ENCODE data around the gene MAPKAPK2. TPM values are rescaled to one million over a fixed set of nuclear protein-coding genes. Genes with fewer than 3 reads are reported as not detected.

Gene MAPKAPK2
- polyA plus RNA-seq, 1 of the 3 experiments (the other 2 are of a cell fraction), result 46.8 TPM

DNA sequence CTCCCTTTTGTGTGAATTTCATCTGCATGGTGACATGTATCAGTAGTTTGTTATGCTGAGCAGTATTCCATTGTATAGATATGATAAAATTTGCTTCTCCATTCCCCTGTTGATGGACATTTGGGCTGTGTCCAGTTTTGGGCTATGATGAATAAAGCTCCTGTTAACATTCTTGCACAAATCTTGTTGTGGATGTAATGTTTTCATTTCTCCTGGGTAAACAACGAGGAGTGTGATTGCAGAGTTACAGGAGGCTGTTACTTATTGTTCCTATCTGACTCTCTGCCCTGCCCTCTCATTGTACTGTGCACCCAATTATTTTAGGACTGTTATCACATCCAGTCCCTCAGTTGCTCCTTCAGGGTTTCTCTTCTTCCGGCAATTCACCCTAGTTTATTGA is 24.2 kb downstream of the MAPKAPK2 start:
- H3K4me1 ChIP-seq (ENCODE audit: control insufficient read depth in 1 of 2, insufficient read depth in 2 of 2, low read depth in 1 of 2, low read length in 1 of 2), result peaks cover 25 to 29% of the 10 kb centered on the region in 2 experiments; a peak in 2 of 4 replicates
- DNase-seq, result no peak
- H3K9me3 ChIP-seq, result no peaks in the 10 kb centered on the region
- ChIA-PET CTCF (interaction anchor here (0.8 to 2.5 kb wide), 4 partner anchors 18 to 203 kb away, joined by 3 to 7 read pairs (median 4); no protein-coding TSS in a partner anchor), POLR2A (no interaction called here)
- 68% methylated on average over 2 of the region's 2 CpGs for WGBS (ENCODE audit: low lambda C conversion rate)
- TF ChIP-seq EZH2phosphoT487 (IDR thresholded peaks at IDR 0.05; ENCODE audit: borderline replicate concordance, low read depth) (no peak), EP300 (IDR thresholded peaks at IDR 0.05; ENCODE audit: borderline replicate concordance in 1 of 2, low read depth in 1 of 2, low read length in 1 of 2) (no peak), RCOR1 (IDR thresholded peaks at IDR 0.05; ENCODE audit: low read length) (no peak), RXRA (IDR thresholded peaks at IDR 0.05; ENCODE audit: borderline replicate concordance, low read depth) (no peak), TAF1 (IDR thresholded peaks at IDR 0.05; ENCODE audit: borderline replicate concordance, low read depth, low read length) (no peak), RAD21 (IDR thresholded peaks at IDR 0.05; ENCODE audit: low read length) (no peak), MXI1 (IDR thresholded peaks at IDR 0.05; ENCODE audit: low read depth, low read length) (no peak), TCF12 (IDR thresholded peaks at IDR 0.05) (no peak), JUND (IDR thresholded peaks at IDR 0.05) (no peak)
- TF ChIP-seq, protein P1, sequence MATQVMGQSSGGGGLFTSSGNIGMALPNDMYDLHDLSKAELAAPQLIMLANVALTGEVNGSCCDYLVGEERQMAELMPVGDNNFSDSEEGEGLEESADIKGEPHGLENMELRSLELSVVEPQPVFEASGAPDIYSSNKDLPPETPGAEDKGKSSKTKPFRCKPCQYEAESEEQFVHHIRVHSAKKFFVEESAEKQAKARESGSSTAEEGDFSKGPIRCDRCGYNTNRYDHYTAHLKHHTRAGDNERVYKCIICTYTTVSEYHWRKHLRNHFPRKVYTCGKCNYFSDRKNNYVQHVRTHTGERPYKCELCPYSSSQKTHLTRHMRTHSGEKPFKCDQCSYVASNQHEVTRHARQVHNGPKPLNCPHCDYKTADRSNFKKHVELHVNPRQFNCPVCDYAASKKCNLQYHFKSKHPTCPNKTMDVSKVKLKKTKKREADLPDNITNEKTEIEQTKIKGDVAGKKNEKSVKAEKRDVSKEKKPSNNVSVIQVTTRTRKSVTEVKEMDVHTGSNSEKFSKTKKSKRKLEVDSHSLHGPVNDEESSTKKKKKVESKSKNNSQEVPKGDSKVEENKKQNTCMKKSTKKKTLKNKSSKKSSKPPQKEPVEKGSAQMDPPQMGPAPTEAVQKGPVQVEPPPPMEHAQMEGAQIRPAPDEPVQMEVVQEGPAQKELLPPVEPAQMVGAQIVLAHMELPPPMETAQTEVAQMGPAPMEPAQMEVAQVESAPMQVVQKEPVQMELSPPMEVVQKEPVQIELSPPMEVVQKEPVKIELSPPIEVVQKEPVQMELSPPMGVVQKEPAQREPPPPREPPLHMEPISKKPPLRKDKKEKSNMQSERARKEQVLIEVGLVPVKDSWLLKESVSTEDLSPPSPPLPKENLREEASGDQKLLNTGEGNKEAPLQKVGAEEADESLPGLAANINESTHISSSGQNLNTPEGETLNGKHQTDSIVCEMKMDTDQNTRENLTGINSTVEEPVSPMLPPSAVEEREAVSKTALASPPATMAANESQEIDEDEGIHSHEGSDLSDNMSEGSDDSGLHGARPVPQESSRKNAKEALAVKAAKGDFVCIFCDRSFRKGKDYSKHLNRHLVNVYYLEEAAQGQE (IDR thresholded peaks at IDR 0.05; ENCODE audit: low read depth, low read length), result no peak
- no peaks in the 10 kb centered on the region for H3F3A ChIP-seq (replicated peaks; ENCODE audit: insufficient read depth)
- no peak overlapping the region for H3K4me2 ChIP-seq
- no peak overlapping the region for H3K27ac ChIP-seq (ENCODE audit: low read depth in 2 of 2, low read length in 1 of 2)
- no peaks in the 10 kb centered on the region for H3K27me3 ChIP-seq (ENCODE audit: insufficient read depth)
- no peaks in the 10 kb centered on the region for H3K36me3 ChIP-seq (replicated peaks in 1 of 2; ENCODE audit: control insufficient read depth in 1 of 2, insufficient read depth in 2 of 2, low read length in 1 of 2)
- no peak overlapping the region for H2AFZ ChIP-seq (ENCODE audit: low read depth)
- H3K9ac ChIP-seq, result no peak overlapping the region
- H3K79me2 ChIP-seq (ENCODE audit: insufficient read depth), result peaks cover 99% of the 10 kb centered on the region
- H3K4me3 ChIP-seq (ENCODE audit: low read depth in 2 of 2, low read length in 1 of 2), result no peak overlapping the region
- no peaks in the 10 kb centered on the region for H3K9me2 ChIP-seq
- H4K20me1 ChIP-seq (ENCODE audit: insufficient read depth), result peaks cover 100% of the 10 kb centered on the region

GRCh38 chr1:206709322-206709721 is 24.6 kb downstream of the MAPKAPK2 start:
- no peak overlapping the region for H3K9ac ChIP-seq
- DNase-seq, result no peak
- H3K4me3 ChIP-seq (ENCODE audit: low read depth in 2 of 2, low read length in 1 of 2), result no peak overlapping the region
- H3K9me3 ChIP-seq, result no peaks in the 10 kb centered on the region
- POLR2A ChIA-PET, result no interaction called here
- H4K20me1 ChIP-seq (ENCODE audit: insufficient read depth), result peaks cover 100% of the 10 kb centered on the region
- CTCF ChIA-PET, result interaction anchor here (0.8 to 2.5 kb wide), 5 partner anchors 16 to 202 kb away, joined by 3 to 7 read pairs (median 4); no protein-coding TSS in a partner anchor
- H2AFZ ChIP-seq (ENCODE audit: low read depth), result no peak overlapping the region
- H3K36me3 ChIP-seq (replicated peaks in 1 of 2; ENCODE audit: control insufficient read depth in 1 of 2, insufficient read depth in 2 of 2, low read length in 1 of 2), result no peaks in the 10 kb centered on the region
- H3K9me2 ChIP-seq, result no peaks in the 10 kb centered on the region
- H3K79me2 ChIP-seq (ENCODE audit: insufficient read depth), result peaks cover 99% of the 10 kb centered on the region
- 81% methylated on average over 4 of the region's 4 CpGs for WGBS (ENCODE audit: low lambda C conversion rate)
- H3K4me1 ChIP-seq (ENCODE audit: control insufficient read depth in 1 of 2, insufficient read depth in 2 of 2, low read depth in 1 of 2, low read length in 1 of 2), result peaks cover 26 to 33% of the 10 kb centered on the region in 2 experiments; a peak in 3 of 4 replicates
- H3K27ac ChIP-seq (ENCODE audit: low read depth in 2 of 2, low read length in 1 of 2), result no peak overlapping the region
- H3F3A ChIP-seq (replicated peaks; ENCODE audit: insufficient read depth), result no peaks in the 10 kb centered on the region
- H3K27me3 ChIP-seq (ENCODE audit: insufficient read depth), result no peaks in the 10 kb centered on the region
- no peak overlapping the region for H3K4me2 ChIP-seq
- TF ChIP-seq, protein P1 (IDR thresholded peaks at IDR 0.05; ENCODE audit: low read depth, low read length), result no peak
- TF ChIP-seq MXI1 (IDR thresholded peaks at IDR 0.05; ENCODE audit: low read depth, low read length) (no peak), RFX5 (IDR thresholded peaks at IDR 0.05; ENCODE audit: low read length) (no peak), RCOR1 (IDR thresholded peaks at IDR 0.05; ENCODE audit: low read length) (no peak), MEF2A (IDR thresholded peaks at IDR 0.05; ENCODE audit: borderline replicate concordance, low read depth) (no peak), CTCF (IDR thresholded peaks at IDR 0.05) (no peak), NFIC (IDR thresholded peaks at IDR 0.05; ENCODE audit: borderline replicate concordance) (no peak), TAF1 (IDR thresholded peaks at IDR 0.05; ENCODE audit: borderline replicate concordance, low read depth, low read length) (no peak), RXRA (IDR thresholded peaks at IDR 0.05; ENCODE audit: borderline replicate concordance, low read depth) (no peak), NRF1 (IDR thresholded peaks at IDR 0.05; ENCODE audit: low read depth, low read length) (no peak), TEAD4 (IDR thresholded peaks at IDR 0.05; ENCODE audit: borderline replicate concordance, insufficient read depth) (no peak), SMC3 (IDR thresholded peaks at IDR 0.05; ENCODE audit: low read depth, low read length) (no peak), FOXJ3 (CRISPR knock-in tag; IDR thresholded peaks at IDR 0.05) (no peak)

Measured in SK-N-SH (cell line).